Measurements from ENCODE around the gene PFAS.
"Not testable (repeated sequence)": the region's sequence is repeated elsewhere in the genome, so short reads cannot be mapped to it uniquely, and the experiment has no call there.

The PFAS gene

DNA sequence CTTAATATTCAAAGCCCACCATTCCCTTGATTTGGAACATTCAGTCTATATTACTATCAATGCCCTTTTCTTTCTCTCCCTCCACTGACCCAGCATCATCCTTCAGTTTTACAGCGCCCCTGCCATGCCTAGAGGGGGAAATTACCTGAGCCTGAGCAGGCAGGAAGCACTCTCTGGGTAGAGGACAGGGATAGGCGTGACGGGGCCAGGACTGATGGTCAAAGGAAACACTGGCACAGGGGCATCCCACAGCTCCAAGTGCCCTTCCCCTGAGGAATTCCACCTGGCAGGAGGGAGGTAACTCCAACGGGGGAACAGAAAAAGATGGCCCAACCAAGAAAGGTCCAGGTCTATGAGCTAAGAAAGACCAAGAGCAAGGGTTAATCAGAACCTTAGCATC lies 11.2 kb upstream of the PFAS start:
- no peaks in the 10 kb centered on the region for H3K27me3 ChIP-seq (ENCODE audit: control insufficient read depth, insufficient read depth, low read length)
- peaks cover 15% of the 10 kb centered on the region for H3K36me3 ChIP-seq (ENCODE audit: control insufficient read depth, insufficient read depth, low read length)
- H3K9ac ChIP-seq (ENCODE audit: low read length): no peak overlapping the region
- no peaks in the 10 kb centered on the region for H3K4me1 ChIP-seq (ENCODE audit: control insufficient read depth, insufficient read depth, low read length)
- H3K4me3 ChIP-seq (ENCODE audit: low read length): no peak overlapping the region
- H3K9me3 ChIP-seq (ENCODE audit: control insufficient read depth, low read length): no peaks in the 10 kb centered on the region

DNA sequence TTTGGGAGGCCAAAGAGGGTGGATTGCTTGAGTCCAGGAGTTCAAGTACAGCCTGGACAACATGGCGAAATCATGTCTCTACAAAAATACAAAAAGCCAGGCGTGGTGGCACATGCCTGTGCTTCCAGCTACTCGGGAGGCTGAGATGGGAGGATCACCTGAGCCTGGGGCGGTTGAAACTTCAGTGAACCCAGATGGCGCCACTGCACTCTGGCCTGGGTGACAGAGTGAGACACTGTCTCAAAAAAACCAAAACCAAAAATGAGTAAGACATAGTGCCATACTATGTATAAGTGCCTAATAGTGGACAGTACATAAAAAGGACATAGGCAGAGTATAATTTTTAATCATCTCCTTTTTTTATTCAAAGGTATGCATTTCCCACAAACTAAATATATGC lies 5.3 kb upstream of the PFAS start:
- no peaks in the 10 kb centered on the region for H3K4me1 ChIP-seq (ENCODE audit: control insufficient read depth, insufficient read depth, low read length)
- H3K27me3 ChIP-seq (ENCODE audit: control insufficient read depth, insufficient read depth, low read length): no peaks in the 10 kb centered on the region
- no peaks in the 10 kb centered on the region for H3K9me3 ChIP-seq (ENCODE audit: control insufficient read depth, low read length)
- H3K4me3 ChIP-seq (ENCODE audit: low read length): no peak overlapping the region
- no peak overlapping the region for H3K9ac ChIP-seq (ENCODE audit: low read length)
- peaks cover 3% of the 10 kb centered on the region for H3K36me3 ChIP-seq (ENCODE audit: control insufficient read depth, insufficient read depth, low read length)

DNA sequence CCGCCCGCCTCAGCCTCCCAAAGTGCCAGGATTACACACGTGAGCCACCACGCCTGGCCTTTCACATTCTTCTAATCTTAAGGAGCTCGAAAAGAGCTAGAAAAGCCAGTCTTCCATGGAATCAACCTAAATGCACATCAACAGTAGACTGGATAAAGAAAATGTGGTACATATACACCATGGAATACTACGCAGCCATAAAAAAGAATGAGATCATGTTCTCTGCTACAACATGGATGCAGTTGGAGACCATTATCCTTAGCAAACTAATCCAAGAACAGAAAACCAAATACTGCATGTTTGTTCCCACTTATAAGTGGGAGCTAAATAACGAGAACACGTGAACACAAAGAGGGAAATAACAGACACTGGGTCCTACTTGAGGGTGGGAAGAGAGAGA lies 4.3 kb upstream of the PFAS start:
- Histone ChIP-seq H3K36me3 (ENCODE audit: control insufficient read depth, insufficient read depth, low read length) (no peaks in the 10 kb centered on the region), H3K9me3 (ENCODE audit: control insufficient read depth, low read length) (no peaks in the 10 kb centered on the region), H3K4me3 (ENCODE audit: low read length) (no peak overlapping the region), H3K4me1 (ENCODE audit: control insufficient read depth, insufficient read depth, low read length) (peaks cover 5% of the 10 kb centered on the region), H3K9ac (ENCODE audit: low read length) (no peak overlapping the region), H3K27me3 (ENCODE audit: control insufficient read depth, insufficient read depth, low read length) (no peaks in the 10 kb centered on the region)

DNA sequence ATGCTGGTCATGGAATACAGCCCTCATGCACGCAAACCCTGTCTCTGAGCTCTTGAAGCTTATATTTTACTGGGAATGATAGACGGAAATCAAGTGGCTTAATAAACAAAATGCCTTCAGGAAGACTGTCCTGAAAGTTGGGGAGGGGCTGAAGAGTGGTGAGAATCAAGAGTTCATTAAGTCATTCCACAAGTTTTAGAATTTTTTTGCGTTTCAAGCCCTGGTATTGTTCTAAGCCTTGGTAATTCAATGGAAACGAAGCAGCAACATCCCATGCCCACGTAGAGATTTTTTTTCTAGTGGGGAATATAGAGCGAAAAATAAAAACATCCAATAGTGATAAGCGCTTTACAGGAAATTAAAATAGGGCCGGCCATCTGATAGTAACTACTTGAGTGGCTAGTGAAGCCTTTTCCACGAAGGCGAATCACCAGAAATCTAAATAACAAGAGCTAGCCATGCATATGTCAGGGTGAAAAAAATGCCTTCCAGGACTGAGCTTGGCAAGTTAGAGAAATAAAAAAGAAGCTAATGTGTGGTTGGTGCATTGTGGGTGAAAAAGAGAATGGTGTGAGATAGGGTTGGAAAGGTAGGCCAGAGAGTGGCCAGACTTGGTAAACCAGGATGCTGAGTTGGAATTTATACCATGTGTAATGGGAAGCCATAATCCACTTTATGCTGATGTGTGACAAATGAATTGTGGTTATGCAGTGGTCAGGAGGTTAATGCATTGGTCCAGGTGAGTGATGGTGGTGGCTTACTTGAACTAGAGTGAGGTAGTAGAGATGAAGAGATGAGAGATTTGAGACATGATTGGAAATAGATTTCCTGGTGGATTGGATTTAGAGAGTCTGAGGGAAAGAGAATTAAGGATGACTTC lies 772 bp downstream of the PFAS start:
- Histone ChIP-seq H3K27me3 (ENCODE audit: control insufficient read depth, insufficient read depth, low read length) (no peaks in the 10 kb centered on the region), H3K4me1 (ENCODE audit: control insufficient read depth, insufficient read depth, low read length) (peaks cover 7% of the 10 kb centered on the region), H3K36me3 (ENCODE audit: control insufficient read depth, insufficient read depth, low read length) (no peaks in the 10 kb centered on the region), H3K9ac (ENCODE audit: low read length) (peak overlapping the region; percentile 99), H3K9me3 (ENCODE audit: control insufficient read depth, low read length) (no peaks in the 10 kb centered on the region), H3K4me3 (ENCODE audit: low read length) (peak overlapping the region; percentile 84)

DNA sequence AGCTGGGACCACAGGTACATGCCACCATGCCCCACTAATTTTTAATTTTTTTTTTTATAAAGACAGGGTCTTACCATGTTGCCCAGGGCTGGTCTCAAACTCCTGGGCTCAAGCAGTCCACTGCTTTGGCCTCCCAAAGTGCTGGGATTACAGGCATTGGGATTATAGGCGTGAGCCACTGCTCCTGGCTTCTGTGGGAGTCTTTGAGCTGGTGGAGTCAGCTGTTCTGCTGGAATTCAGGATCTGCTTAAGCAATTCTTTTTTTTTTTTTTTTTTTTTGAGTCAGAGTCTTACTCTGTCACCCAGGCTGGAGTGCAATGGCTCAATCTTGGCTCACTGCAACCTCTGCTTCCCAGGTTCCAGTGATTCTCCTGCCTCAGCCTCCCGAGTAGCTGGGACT lies 2.3 kb downstream of the PFAS start:
- not testable (repeated sequence) for H3K9me3 ChIP-seq (ENCODE audit: control insufficient read depth, low read length); H3K27me3 ChIP-seq (ENCODE audit: control insufficient read depth, insufficient read depth, low read length); H3K9ac ChIP-seq (ENCODE audit: low read length); H3K36me3 ChIP-seq (ENCODE audit: control insufficient read depth, insufficient read depth, low read length); H3K4me1 ChIP-seq (ENCODE audit: control insufficient read depth, insufficient read depth, low read length); H3K4me3 ChIP-seq (ENCODE audit: low read length)

DNA sequence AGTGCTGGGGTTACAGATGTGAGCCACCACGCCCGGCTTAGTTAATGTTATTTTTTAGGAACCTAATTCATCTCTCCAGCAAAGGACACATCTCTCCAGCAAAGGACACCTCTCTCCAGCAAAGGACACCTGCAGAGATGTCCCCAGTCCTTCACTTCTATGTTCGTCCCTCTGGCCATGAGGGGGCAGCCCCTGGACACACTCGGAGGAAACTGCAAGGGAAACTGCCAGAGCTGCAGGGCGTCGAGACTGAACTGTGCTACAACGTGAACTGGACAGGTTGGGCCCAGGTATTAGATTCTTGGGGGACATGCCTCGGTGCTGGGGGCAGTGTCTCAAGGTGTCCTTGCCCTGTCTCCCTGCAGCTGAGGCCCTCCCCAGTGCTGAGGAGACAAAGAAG lies 4.7 kb downstream of the PFAS start:
- Histone ChIP-seq H3K27me3 (ENCODE audit: control insufficient read depth, insufficient read depth, low read length) (no peaks in the 10 kb centered on the region), H3K4me1 (ENCODE audit: control insufficient read depth, insufficient read depth, low read length) (peaks cover 7% of the 10 kb centered on the region), H3K9me3 (ENCODE audit: control insufficient read depth, low read length) (no peaks in the 10 kb centered on the region), H3K36me3 (ENCODE audit: control insufficient read depth, insufficient read depth, low read length) (no peaks in the 10 kb centered on the region), H3K9ac (ENCODE audit: low read length) (no peak overlapping the region), H3K4me3 (ENCODE audit: low read length) (no peak overlapping the region)

DNA sequence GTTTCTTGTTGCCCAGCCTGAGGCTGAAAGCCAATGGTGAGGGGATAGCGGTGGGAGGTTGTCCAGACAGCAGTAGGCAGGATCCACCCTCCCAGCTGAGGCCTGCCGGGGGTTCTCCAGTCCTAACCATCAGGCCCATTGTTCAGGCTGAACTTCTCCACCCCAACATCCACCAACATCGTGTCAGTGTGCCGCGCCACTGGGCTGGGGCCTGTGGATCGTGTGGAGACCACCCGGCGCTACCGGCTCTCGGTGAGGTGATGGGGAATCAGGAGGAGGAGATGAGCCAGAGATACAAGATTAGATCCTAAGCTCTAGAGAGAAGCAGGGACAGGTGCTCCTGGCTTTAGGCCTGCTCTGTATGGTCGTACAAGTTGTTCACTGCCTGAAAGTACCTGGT lies 5.8 kb downstream of the PFAS start:
- Histone ChIP-seq H3K4me3 (ENCODE audit: low read length) (no peak overlapping the region), H3K27me3 (ENCODE audit: control insufficient read depth, insufficient read depth, low read length) (no peaks in the 10 kb centered on the region), H3K9ac (ENCODE audit: low read length) (no peak overlapping the region), H3K36me3 (ENCODE audit: control insufficient read depth, insufficient read depth, low read length) (no peaks in the 10 kb centered on the region), H3K9me3 (ENCODE audit: control insufficient read depth, low read length) (no peaks in the 10 kb centered on the region), H3K4me1 (ENCODE audit: control insufficient read depth, insufficient read depth, low read length) (peaks cover under 1% of the 10 kb centered on the region)

DNA sequence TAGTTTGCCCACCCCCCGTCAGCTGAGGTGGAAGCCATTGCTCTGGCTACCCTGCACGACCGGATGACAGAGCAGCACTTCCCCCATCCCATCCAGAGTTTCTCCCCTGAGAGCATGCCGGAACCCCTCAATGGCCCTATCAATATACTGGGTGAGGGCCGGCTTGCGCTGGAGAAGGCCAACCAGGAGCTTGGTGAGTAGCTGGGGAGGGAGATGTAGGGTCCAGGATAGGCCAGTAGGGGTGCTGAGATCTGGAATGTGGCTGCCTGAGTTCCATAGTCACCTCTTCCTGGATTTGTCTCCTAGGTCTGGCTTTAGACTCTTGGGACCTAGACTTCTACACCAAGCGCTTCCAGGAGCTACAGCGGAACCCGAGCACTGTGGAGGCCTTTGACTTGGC lies 6.4 kb downstream of the PFAS start:
- H3K4me3 ChIP-seq (ENCODE audit: low read length): no peak overlapping the region
- H3K36me3 ChIP-seq (ENCODE audit: control insufficient read depth, insufficient read depth, low read length): no peaks in the 10 kb centered on the region

DNA sequence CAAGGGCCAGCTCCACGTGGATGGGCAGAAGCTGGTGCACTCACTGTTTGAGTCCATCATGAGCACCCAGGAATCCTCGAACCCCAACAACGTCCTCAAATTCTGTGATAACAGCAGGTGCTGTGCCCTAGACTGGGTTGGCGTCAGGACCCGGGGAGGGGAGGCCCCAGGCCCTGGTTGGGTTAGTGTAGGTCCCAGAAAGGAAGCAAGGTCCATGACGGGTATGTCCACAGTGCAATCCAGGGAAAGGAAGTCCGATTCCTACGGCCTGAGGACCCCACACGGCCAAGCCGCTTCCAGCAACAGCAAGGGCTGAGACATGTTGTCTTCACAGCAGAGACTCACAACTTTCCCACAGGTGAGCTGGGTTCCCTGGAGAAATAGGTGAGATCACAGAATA lies 7.2 kb downstream of the PFAS start:
- Histone ChIP-seq H3K27me3 (ENCODE audit: control insufficient read depth, insufficient read depth, low read length) (no peaks in the 10 kb centered on the region), H3K9ac (ENCODE audit: low read length) (no peak overlapping the region), H3K4me3 (ENCODE audit: low read length) (no peak overlapping the region), H3K4me1 (ENCODE audit: control insufficient read depth, insufficient read depth, low read length) (no peaks in the 10 kb centered on the region), H3K36me3 (ENCODE audit: control insufficient read depth, insufficient read depth, low read length) (no peaks in the 10 kb centered on the region), H3K9me3 (ENCODE audit: control insufficient read depth, low read length) (no peaks in the 10 kb centered on the region)

More for the DNA sequence above, 6.4 kb downstream of the PFAS start:
- Histone ChIP-seq H3K9me3 (ENCODE audit: control insufficient read depth, low read length) (no peaks in the 10 kb centered on the region), H3K4me1 (ENCODE audit: control insufficient read depth, insufficient read depth, low read length) (no peaks in the 10 kb centered on the region), H3K27me3 (ENCODE audit: control insufficient read depth, insufficient read depth, low read length) (no peaks in the 10 kb centered on the region), H3K9ac (ENCODE audit: low read length) (no peak overlapping the region)

DNA sequence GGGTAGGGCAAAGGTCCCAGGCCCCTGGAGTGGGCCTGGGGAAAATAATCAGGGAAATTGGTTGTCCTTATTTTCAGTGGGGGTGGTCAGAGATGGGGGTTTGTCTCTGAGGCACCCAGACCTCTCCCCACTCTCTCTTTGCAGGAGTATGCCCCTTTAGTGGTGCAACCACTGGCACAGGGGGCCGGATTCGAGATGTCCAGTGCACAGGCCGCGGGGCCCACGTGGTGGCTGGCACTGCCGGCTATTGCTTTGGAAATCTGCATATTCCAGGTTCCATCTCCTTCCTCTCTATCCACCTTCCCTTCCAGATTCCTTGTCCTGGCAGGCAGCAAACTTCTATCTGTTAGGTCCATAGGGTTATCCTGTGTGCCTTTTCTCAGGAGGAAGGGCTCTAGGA lies 7.6 kb downstream of the PFAS start:
- Histone ChIP-seq H3K9ac (ENCODE audit: low read length) (no peak overlapping the region), H3K4me1 (ENCODE audit: control insufficient read depth, insufficient read depth, low read length) (no peaks in the 10 kb centered on the region), H3K4me3 (ENCODE audit: low read length) (no peak overlapping the region), H3K9me3 (ENCODE audit: control insufficient read depth, low read length) (no peaks in the 10 kb centered on the region), H3K36me3 (ENCODE audit: control insufficient read depth, insufficient read depth, low read length) (no peaks in the 10 kb centered on the region), H3K27me3 (ENCODE audit: control insufficient read depth, insufficient read depth, low read length) (no peaks in the 10 kb centered on the region)

DNA sequence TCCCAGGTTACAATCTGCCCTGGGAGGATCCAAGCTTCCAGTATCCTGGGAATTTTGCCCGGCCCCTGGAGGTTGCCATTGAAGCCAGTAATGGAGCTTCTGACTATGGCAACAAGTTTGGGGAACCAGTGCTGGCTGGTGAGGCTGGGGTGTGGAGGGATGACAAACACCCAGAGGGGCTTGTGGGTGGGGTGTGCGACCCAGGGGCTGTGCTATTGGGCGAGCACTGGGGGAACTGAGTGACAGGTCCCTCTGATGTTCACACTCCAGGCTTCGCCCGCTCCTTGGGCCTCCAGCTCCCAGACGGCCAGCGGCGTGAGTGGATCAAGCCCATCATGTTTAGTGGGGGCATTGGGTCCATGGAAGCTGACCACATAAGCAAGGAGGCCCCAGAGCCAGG lies 8.7 kb downstream of the PFAS start:
- Histone ChIP-seq H3K36me3 (ENCODE audit: control insufficient read depth, insufficient read depth, low read length) (no peaks in the 10 kb centered on the region), H3K4me1 (ENCODE audit: control insufficient read depth, insufficient read depth, low read length) (no peaks in the 10 kb centered on the region), H3K9me3 (ENCODE audit: control insufficient read depth, low read length) (no peaks in the 10 kb centered on the region), H3K9ac (ENCODE audit: low read length) (no peak overlapping the region), H3K27me3 (ENCODE audit: control insufficient read depth, insufficient read depth, low read length) (no peaks in the 10 kb centered on the region), H3K4me3 (ENCODE audit: low read length) (no peak overlapping the region)

DNA sequence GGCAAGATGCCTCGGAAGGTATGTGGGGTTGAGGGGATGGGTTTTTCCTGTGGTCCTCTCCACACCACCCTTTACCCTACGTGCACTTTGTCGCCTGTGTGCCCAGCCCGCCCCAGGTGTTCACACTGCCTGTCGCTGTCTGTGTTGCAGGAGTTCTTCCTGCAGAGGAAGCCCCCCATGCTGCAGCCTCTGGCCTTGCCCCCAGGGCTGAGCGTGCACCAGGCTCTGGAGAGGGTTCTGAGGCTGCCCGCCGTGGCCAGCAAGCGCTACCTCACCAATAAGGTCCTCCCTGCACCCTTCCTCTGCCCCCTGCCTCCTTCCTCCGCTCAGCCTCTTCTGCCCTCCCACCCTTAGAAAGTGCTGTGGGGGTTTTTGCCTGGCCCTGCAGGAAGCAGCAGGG lies 15.2 kb downstream of the PFAS start:
- Histone ChIP-seq H3K4me3 (ENCODE audit: low read length) (no peak overlapping the region), H3K9ac (ENCODE audit: low read length) (no peak overlapping the region), H3K9me3 (ENCODE audit: control insufficient read depth, low read length) (no peaks in the 10 kb centered on the region), H3K36me3 (ENCODE audit: control insufficient read depth, insufficient read depth, low read length) (peaks cover 8% of the 10 kb centered on the region), H3K4me1 (ENCODE audit: control insufficient read depth, insufficient read depth, low read length) (no peaks in the 10 kb centered on the region), H3K27me3 (ENCODE audit: control insufficient read depth, insufficient read depth, low read length) (no peaks in the 10 kb centered on the region)
